HL-60 (cell line): ENCODE data around the gene CADM2.

Experiments used
- DNase-seq, 2 experiments: peaks; one replicate each; pipeline ENCODE4 v3.0.0-alpha.2; 2010 to 2020; ENCODE audit warnings: low read depth in 1 of 2, low spot score in 1 of 2
- H3K27ac ChIP-seq: fragments of 250-450 bp; sonication (Bioruptor Pico); replicated peaks from 2 replicates; pipeline ENCODE4 v1.5.1; 2020; ENCODE audit warnings: mild to moderate bottlenecking, moderate library complexity
- H3K27me3 ChIP-seq: fragments of 250-450 bp; sonication (Bioruptor Pico); 2 replicates; pipeline ENCODE4 v1.5.1; 2021; ENCODE audit warnings: mild to moderate bottlenecking, moderate library complexity; ENCODE audit not compliant: insufficient read depth, poor library complexity, severe bottlenecking
- H3K4me3 ChIP-seq: replicated peaks from 2 replicates; pipeline ENCODE4 v1.5.1; 2011; ENCODE audit warnings: mild to moderate bottlenecking, control low read depth, low read length; ENCODE audit not compliant: insufficient read depth
- GABPA ChIP-seq: IDR thresholded peaks from 2 replicates; pipeline ENCODE4 v1.6.1; 2012; ENCODE audit warnings: low read depth
- POLR2AphosphoS5 ChIP-seq: IDR thresholded peaks from 2 replicates; pipeline ENCODE4 v1.6.1; 2012; ENCODE audit warnings: low read depth
- SPI1 ChIP-seq: IDR thresholded peaks from 2 replicates; pipeline ENCODE4 v1.6.1; 2012; ENCODE audit warnings: low read depth, mild to moderate bottlenecking, borderline replicate concordance
- TF ChIP-seq, protein P1 (sequence below): IDR thresholded peaks from one replicate; pipeline ENCODE4 v1.5.1; 2011; ENCODE audit warnings: low read length, control low read depth, inconsistent platforms; ENCODE audit not compliant: insufficient read depth
- TF ChIP-seq, protein P2 (sequence below): IDR thresholded peaks from 2 replicates; pipeline ENCODE4 v1.6.1; 2012; ENCODE audit warnings: low read depth; ENCODE audit not compliant: insufficient replicate concordance

Gene CADM2

GRCh38 chr3:85370341-85370740 is 411.6 kb downstream of the CADM2 start:
- H3K4me3 ChIP-seq: no peak overlapping the region
- H3K27me3 ChIP-seq: no peaks in the 10 kb centered on the region
- TF ChIP-seq, protein P1, sequence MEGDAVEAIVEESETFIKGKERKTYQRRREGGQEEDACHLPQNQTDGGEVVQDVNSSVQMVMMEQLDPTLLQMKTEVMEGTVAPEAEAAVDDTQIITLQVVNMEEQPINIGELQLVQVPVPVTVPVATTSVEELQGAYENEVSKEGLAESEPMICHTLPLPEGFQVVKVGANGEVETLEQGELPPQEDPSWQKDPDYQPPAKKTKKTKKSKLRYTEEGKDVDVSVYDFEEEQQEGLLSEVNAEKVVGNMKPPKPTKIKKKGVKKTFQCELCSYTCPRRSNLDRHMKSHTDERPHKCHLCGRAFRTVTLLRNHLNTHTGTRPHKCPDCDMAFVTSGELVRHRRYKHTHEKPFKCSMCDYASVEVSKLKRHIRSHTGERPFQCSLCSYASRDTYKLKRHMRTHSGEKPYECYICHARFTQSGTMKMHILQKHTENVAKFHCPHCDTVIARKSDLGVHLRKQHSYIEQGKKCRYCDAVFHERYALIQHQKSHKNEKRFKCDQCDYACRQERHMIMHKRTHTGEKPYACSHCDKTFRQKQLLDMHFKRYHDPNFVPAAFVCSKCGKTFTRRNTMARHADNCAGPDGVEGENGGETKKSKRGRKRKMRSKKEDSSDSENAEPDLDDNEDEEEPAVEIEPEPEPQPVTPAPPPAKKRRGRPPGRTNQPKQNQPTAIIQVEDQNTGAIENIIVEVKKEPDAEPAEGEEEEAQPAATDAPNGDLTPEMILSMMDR: no peak
- TF ChIP-seq POLR2AphosphoS5: no peak
- TF ChIP-seq GABPA: no peak
- TF ChIP-seq SPI1: no peak
- TF ChIP-seq, protein P2, sequence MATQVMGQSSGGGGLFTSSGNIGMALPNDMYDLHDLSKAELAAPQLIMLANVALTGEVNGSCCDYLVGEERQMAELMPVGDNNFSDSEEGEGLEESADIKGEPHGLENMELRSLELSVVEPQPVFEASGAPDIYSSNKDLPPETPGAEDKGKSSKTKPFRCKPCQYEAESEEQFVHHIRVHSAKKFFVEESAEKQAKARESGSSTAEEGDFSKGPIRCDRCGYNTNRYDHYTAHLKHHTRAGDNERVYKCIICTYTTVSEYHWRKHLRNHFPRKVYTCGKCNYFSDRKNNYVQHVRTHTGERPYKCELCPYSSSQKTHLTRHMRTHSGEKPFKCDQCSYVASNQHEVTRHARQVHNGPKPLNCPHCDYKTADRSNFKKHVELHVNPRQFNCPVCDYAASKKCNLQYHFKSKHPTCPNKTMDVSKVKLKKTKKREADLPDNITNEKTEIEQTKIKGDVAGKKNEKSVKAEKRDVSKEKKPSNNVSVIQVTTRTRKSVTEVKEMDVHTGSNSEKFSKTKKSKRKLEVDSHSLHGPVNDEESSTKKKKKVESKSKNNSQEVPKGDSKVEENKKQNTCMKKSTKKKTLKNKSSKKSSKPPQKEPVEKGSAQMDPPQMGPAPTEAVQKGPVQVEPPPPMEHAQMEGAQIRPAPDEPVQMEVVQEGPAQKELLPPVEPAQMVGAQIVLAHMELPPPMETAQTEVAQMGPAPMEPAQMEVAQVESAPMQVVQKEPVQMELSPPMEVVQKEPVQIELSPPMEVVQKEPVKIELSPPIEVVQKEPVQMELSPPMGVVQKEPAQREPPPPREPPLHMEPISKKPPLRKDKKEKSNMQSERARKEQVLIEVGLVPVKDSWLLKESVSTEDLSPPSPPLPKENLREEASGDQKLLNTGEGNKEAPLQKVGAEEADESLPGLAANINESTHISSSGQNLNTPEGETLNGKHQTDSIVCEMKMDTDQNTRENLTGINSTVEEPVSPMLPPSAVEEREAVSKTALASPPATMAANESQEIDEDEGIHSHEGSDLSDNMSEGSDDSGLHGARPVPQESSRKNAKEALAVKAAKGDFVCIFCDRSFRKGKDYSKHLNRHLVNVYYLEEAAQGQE: no peak
- no peak overlapping the region for H3K27ac ChIP-seq
- DNase-seq: no peak

- H3K4me3 ChIP-seq: no peak overlapping the region
- no peaks in the 10 kb centered on the region for H3K27me3 ChIP-seq
- no peak for DNase-seq
- H3K27ac ChIP-seq: no peak overlapping the region
- TF ChIP-seq POLR2AphosphoS5 (no peak), SPI1 (no peak), GABPA (no peak)
- TF ChIP-seq, protein P1: no peak
- TF ChIP-seq, protein P2: no peak
Observed at GRCh38 chr3:85376131-85376530, 417.3 kb downstream of the CADM2 start.

- H3K27ac ChIP-seq: no peak overlapping the region
- TF ChIP-seq, protein P1: no peak
- TF ChIP-seq SPI1 (no peak), GABPA (no peak), POLR2AphosphoS5 (no peak)
- TF ChIP-seq, protein P2: no peak
- no peak overlapping the region for H3K4me3 ChIP-seq
- H3K27me3 ChIP-seq: no peaks in the 10 kb centered on the region
- no peak for DNase-seq
Observed at GRCh38 chr3:85377115-85377514, 418.3 kb downstream of the CADM2 start.
